HepG2 (cell line): ENCODE data around the gene GYS1. TPM values are rescaled to one million over a fixed set of nuclear protein-coding genes. Genes with fewer than 3 reads are reported as not detected.

ENCODE experiments used
- GATAD2A ChIP-seq: IDR thresholded peaks from 2 replicates; pipeline ENCODE4 v1.6.1; 2016
- MEF2D ChIP-seq: sonication (generic); formaldehyde crosslinking; IDR thresholded peaks from 2 replicates; pipeline ENCODE4 v1.5.1; 2020; ENCODE audit warnings: mild to moderate bottlenecking, missing genetic modification reagents
- MEIS2 ChIP-seq: sonication (generic); formaldehyde crosslinking; IDR thresholded peaks from 2 replicates; pipeline ENCODE4 v1.9.0; 2021; ENCODE audit warnings: mild to moderate bottlenecking, missing genetic modification reagents
- NAIF1 ChIP-seq: sonication (generic); formaldehyde crosslinking; IDR thresholded peaks from 2 replicates; pipeline ENCODE4 v1.5.0; 2020; ENCODE audit warnings: mild to moderate bottlenecking, missing genetic modification reagents, borderline replicate concordance
- PHF5A ChIP-seq: IDR thresholded peaks from one replicate; pipeline ENCODE4 v1.6.1; 2018; ENCODE audit warnings: low read depth, missing genetic modification reagents; ENCODE audit not compliant: unreplicated experiment
- POLR2A ChIP-seq, 2 experiments: IDR thresholded peaks; 2 replicates each; pipeline ENCODE4 v1.6.1; 2011; ENCODE audit warnings: low read depth in 2 of 2, low read length in 2 of 2, mild to moderate bottlenecking in 1 of 2, moderate library complexity in 1 of 2; ENCODE audit not compliant: insufficient read depth in 1 of 2
- POLR2AphosphoS5 ChIP-seq: IDR thresholded peaks from 2 replicates; pipeline ENCODE4 v1.6.1; 2012; ENCODE audit warnings: low read depth, low read length
- PTBP1 ChIP-seq: fragments of 200-400 bp; formaldehyde crosslinking; IDR thresholded peaks from 2 replicates; pipeline ENCODE4 v1.6.1; 2018; ENCODE audit warnings: low read length, low read depth; ENCODE audit not compliant: poor library complexity, severe bottlenecking
- RBFOX2 ChIP-seq: fragments of 200-400 bp; formaldehyde crosslinking; IDR thresholded peaks from 2 replicates; pipeline ENCODE4 v1.6.1; 2017; ENCODE audit warnings: low read depth, mild to moderate bottlenecking, low read length
- REXO4 ChIP-seq: sonication (generic); formaldehyde crosslinking; IDR thresholded peaks from 2 replicates; pipeline ENCODE4 v1.8.0; 2022; ENCODE audit warnings: missing genetic modification reagents, mild to moderate bottlenecking, borderline replicate concordance
- SALL2 ChIP-seq: sonication (generic); formaldehyde crosslinking; IDR thresholded peaks from 2 replicates; pipeline ENCODE4 v1.8.1; 2023; ENCODE audit warnings: mild to moderate bottlenecking, missing genetic modification reagents, inconsistent platforms
- SCMH1 ChIP-seq: sonication (generic); formaldehyde crosslinking; IDR thresholded peaks from 2 replicates; pipeline ENCODE4 v1.9.0; 2021; ENCODE audit warnings: missing genetic modification reagents, mild to moderate bottlenecking, borderline replicate concordance
- SKI ChIP-seq: fragments of 450-650 bp; IDR thresholded peaks from one replicate; pipeline ENCODE4 v1.6.1; 2018; ENCODE audit warnings: mild to moderate bottlenecking; ENCODE audit not compliant: partially characterized antibody
- SUZ12 ChIP-seq: fragments of 150-350 bp; IDR thresholded peaks from 2 replicates; pipeline ENCODE4 v1.6.1; 2014; ENCODE audit warnings: low read depth, low read length
- ZFY ChIP-seq: sonication (generic); formaldehyde crosslinking; IDR thresholded peaks from 2 replicates; pipeline ENCODE4 v1.4.0; 2020; ENCODE audit warnings: missing genetic modification reagents
- ZNF7 ChIP-seq: IDR thresholded peaks from 2 replicates; pipeline ENCODE4 v1.6.1; 2016; ENCODE audit warnings: missing biosample characterization, missing genetic modification reagents
- ZNF780A ChIP-seq: sonication (generic); formaldehyde crosslinking; IDR thresholded peaks from 2 replicates; pipeline ENCODE4 v1.8.0; 2022; ENCODE audit warnings: mild to moderate bottlenecking, missing genetic modification reagents, moderate library complexity
- polyA plus RNA-seq, 8 experiments: library from polyadenylated mRNA; depleted of rRNA in 3 of 8; stranded (reverse) in 7 of 8; unstranded in 1 of 8; fragments of >200 nt; fragmentation: Illumina TruSeq in 4 of 8; extraction: Trizol in 4 of 8; gene quantifications; 2 replicates each; pipeline versions ENCODE4 v1.2.1 to v1.2.3, GENCODE V29; 2011 to 2016; ENCODE audit warnings: low read depth in 4 of 8, missing spikeins in 1 of 8, mixed read lengths in 1 of 8; ENCODE audit not compliant: insufficient read depth in 1 of 8
- total RNA-seq, 5 experiments: library from RNA; depleted of rRNA; stranded (reverse); fragments of >200 nt; fragmentation: Illumina TruSeq; extraction: Trizol; gene quantifications; 2 replicates each; pipeline ENCODE4 v1.2.3, GENCODE V29; 2016; ENCODE audit warnings: low read depth in 1 of 5
- TF ChIP-seq, protein P1 (sequence below), 2 experiments: fragments of 450-650 bp in 1 of 2; sonication (generic) in 1 of 2; formaldehyde crosslinking in 1 of 2; IDR thresholded peaks; 2 replicates each; pipeline versions ENCODE4 v1.6.1 to v1.8.0; 2016 to 2022; ENCODE audit warnings: antibody characterized with exemption in 1 of 2, mild to moderate bottlenecking in 1 of 2, missing genetic modification reagents in 1 of 2
- TF ChIP-seq, protein P2 (sequence below): sonication (generic); formaldehyde crosslinking; IDR thresholded peaks from 2 replicates; pipeline ENCODE4 v1.5.1; 2020; ENCODE audit warnings: missing genetic modification reagents, mild to moderate bottlenecking, borderline replicate concordance
- TF ChIP-seq, protein P3 (sequence below): sonication (generic); formaldehyde crosslinking; IDR thresholded peaks from 2 replicates; pipeline ENCODE4 v1.8.0; 2022; ENCODE audit warnings: mild to moderate bottlenecking, missing genetic modification reagents, moderate library complexity

GYS1 gene
- total and polyA plus RNA-seq, 2 of the 13 experiments (the other 11 are each of a cell fraction or from before 2014, with no cell fraction given): 18.4 to 42.1 TPM

DNA sequence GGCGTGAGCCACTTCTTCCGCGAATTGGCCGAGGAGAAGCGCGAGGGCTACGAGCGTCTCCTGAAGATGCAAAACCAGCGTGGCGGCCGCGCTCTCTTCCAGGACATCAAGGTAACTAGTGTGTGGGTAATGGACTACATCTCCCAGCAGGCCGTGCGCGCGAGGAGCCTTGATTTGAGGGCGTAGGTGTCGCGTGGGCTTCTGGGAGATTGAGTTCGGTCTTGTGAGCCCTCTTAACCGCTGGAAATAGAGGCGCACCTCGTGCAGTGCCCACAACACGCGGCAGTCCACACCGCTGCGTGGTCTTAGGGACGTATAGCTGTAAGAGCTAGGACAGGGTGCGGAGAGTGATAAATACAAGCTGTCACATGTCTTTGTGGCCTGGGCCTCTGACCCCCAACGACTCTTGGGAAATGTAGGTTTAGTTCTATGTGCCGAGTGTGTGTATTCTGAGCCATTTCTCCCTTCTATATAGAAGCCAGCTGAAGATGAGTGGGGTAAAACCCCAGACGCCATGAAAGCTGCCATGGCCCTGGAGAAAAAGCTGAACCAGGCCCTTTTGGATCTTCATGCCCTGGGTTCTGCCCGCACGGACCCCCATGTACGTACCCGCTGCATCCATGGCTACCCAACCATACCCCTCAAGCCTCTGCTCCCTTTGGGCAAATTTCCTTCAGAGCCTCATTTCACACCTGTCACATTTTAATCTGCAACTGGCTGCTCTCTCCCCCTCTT, 27.1 kb downstream of the GYS1 start (continued):
- TF ChIP-seq SCMH1 (CRISPR knock-in tag) (no peak), REXO4 (CRISPR knock-in tag) (no peak), SKI (no peak), GATAD2A (CRISPR knock-in tag) (no peak), PTBP1 (no peak), PHF5A (CRISPR knock-in tag) (no peak), ZNF7 (CRISPR knock-in tag) (no peak), MEIS2 (no peak), RBFOX2 (peak; percentile 74), SUZ12 (peak; percentile 82), ZNF780A (CRISPR knock-in tag) (peak; percentile 77; the same call in 1 of the 2 replicates), MEF2D (CRISPR knock-in tag) (no peak), POLR2A (IDR thresholded peaks at IDR 0.05; ENCODE audit: insufficient read depth in 1 of 2, low read depth in 2 of 2, low read length in 2 of 2) (peak in 1 of 2 experiments; percentile 46; a peak in 2 of 4 replicates), POLR2AphosphoS5 (peak; percentile 4; the same call in 1 of the 2 replicates), ZFY (CRISPR knock-in tag) (no peak), SALL2 (CRISPR knock-in tag) (no peak), NAIF1 (0 out of 2 replicates have a peak, but pooled peaks have one; percentile 34)
- TF ChIP-seq, protein P1, sequence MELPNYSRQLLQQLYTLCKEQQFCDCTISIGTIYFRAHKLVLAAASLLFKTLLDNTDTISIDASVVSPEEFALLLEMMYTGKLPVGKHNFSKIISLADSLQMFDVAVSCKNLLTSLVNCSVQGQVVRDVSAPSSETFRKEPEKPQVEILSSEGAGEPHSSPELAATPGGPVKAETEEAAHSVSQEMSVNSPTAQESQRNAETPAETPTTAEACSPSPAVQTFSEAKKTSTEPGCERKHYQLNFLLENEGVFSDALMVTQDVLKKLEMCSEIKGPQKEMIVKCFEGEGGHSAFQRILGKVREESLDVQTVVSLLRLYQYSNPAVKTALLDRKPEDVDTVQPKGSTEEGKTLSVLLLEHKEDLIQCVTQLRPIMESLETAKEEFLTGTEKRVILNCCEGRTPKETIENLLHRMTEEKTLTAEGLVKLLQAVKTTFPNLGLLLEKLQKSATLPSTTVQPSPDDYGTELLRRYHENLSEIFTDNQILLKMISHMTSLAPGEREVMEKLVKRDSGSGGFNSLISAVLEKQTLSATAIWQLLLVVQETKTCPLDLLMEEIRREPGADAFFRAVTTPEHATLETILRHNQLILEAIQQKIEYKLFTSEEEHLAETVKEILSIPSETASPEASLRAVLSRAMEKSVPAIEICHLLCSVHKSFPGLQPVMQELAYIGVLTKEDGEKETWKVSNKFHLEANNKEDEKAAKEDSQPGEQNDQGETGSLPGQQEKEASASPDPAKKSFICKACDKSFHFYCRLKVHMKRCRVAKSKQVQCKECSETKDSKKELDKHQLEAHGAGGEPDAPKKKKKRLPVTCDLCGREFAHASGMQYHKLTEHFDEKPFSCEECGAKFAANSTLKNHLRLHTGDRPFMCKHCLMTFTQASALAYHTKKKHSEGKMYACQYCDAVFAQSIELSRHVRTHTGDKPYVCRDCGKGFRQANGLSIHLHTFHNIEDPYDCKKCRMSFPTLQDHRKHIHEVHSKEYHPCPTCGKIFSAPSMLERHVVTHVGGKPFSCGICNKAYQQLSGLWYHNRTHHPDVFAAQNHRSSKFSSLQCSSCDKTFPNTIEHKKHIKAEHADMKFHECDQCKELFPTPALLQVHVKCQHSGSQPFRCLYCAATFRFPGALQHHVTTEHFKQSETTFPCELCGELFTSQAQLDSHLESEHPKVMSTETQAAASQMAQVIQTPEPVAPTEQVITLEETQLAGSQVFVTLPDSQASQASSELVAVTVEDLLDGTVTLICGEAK (IDR thresholded peaks at IDR 0.05): no peak
- TF ChIP-seq, protein P1 (CRISPR knock-in tag; IDR thresholded peaks at IDR 0.05): 0 out of 2 replicates have a peak, but pooled peaks have one; percentile 10
- TF ChIP-seq, protein P2, sequence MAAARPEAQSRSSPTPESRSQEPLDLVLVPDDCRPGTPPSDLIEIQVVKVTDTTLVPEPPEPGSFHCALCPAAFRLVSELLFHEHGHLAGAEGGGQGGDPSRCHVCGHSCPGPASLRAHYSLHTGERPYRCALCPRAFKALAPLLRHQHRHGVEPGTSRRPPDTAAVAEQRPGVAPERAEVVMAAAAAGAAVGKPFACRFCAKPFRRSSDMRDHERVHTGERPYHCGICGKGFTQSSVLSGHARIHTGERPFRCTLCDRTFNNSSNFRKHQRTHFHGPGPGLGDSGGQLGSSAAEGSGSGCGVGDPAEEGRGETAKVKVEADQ: no peak; the same call in 1 of the 2 replicates
- TF ChIP-seq, protein P3, sequence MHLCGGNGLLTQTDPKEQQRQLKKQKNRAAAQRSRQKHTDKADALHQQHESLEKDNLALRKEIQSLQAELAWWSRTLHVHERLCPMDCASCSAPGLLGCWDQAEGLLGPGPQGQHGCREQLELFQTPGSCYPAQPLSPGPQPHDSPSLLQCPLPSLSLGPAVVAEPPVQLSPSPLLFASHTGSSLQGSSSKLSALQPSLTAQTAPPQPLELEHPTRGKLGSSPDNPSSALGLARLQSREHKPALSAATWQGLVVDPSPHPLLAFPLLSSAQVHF (CRISPR knock-in tag): no peak
